ENCODE data around the gene MYZAP. TPM values are rescaled to one million over a fixed set of nuclear protein-coding genes. Genes with fewer than 3 reads are reported as not detected.

MYZAP gene
- total RNA-seq, 1 experiment from 2014 or later, result 0.63 TPM

DNA sequence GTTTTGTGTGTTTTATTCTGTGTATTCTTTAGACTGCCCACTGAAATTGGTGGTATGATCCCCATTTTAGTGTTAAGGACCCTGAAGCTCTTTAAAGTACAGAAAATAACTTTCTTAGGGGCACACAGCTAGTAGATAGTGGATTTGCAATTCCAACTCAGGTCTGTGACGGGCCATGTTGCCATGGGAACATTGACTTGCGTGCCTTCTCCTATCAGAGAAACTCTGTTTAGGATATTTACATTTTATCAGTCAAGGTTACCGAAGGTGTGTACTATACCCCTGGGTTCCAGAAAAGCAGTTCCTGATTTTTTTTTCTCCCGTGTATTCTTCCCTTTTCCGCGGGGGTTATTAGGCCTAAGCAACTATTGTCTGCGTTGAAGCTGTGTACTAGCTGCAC is 19.4 kb downstream of the MYZAP start:
- Histone ChIP-seq H3K4ac (ENCODE audit: low read depth, low read length) (no peak overlapping the region), H3K79me2 (ENCODE audit: insufficient read depth, low read length) (no peaks in the 10 kb centered on the region), H3K9me3 (ENCODE audit: control insufficient read depth, low read depth, low read length) (no peaks in the 10 kb centered on the region), H2BK20ac (ENCODE audit: low read depth, low read length, poor library complexity, severe bottlenecking) (no peak overlapping the region), H2BK12ac (ENCODE audit: insufficient read length, low read depth, low read length) (no peak overlapping the region), H3K4me2 (ENCODE audit: insufficient read depth, insufficient read length, low read length) (no peak overlapping the region), H3K56ac (ENCODE audit: insufficient read length, low read depth, low read length) (no peak overlapping the region), H3K79me1 (ENCODE audit: insufficient read depth, low read depth, low read length, poor library complexity, severe bottlenecking) (no peaks in the 10 kb centered on the region), H3K23me2 (ENCODE audit: insufficient read length, low read depth, low read length, poor library complexity, severe bottlenecking) (no peaks in the 10 kb centered on the region), H3K27me3 (ENCODE audit: insufficient read depth, low read length) (no peaks in the 10 kb centered on the region), H2AFZ (ENCODE audit: low read length) (no peak overlapping the region), H3K23ac (ENCODE audit: insufficient read length, low read depth, low read length) (no peak overlapping the region), H3K4me1 (ENCODE audit: insufficient read depth, low read length) (0 out of 2 replicates have a peak, but pooled peaks cover 2% of the 10 kb centered on the region), H4K8ac (replicated peaks; ENCODE audit: insufficient read length, low read depth, low read length) (no peak overlapping the region), H3K9ac (ENCODE audit: extremely low read depth, insufficient read length, low read length) (no peak overlapping the region), H3K18ac (ENCODE audit: insufficient read length, low read depth, low read length) (no peak overlapping the region), H2BK120ac (ENCODE audit: low read depth, low read length, poor library complexity, severe bottlenecking) (no peak overlapping the region), H3K27ac (ENCODE audit: insufficient read length, low read depth, low read length) (no peak overlapping the region), H2AK5ac (ENCODE audit: insufficient read length, low read length) (no peak overlapping the region), H3K14ac (ENCODE audit: insufficient read depth, low read length) (no peak overlapping the region), H2BK5ac (ENCODE audit: insufficient read length, low read length) (no peak overlapping the region), H3T11ph (ENCODE audit: low read length) (no peak overlapping the region), H4K91ac (ENCODE audit: insufficient read length, low read depth, low read length) (no peak overlapping the region), H4K5ac (ENCODE audit: insufficient read length, low read depth, low read length) (no peak overlapping the region), H4K20me1 (ENCODE audit: control insufficient read depth, insufficient read depth, insufficient read length) (no peaks in the 10 kb centered on the region), H2BK15ac (ENCODE audit: low read depth, low read length) (no peak overlapping the region)
- no CpG with 5 or more reads among the region's 7 CpGs for WGBS (ENCODE audit: extremely low coverage, insufficient read length, low lambda C conversion rate)
- TF ChIP-seq, protein P1, sequence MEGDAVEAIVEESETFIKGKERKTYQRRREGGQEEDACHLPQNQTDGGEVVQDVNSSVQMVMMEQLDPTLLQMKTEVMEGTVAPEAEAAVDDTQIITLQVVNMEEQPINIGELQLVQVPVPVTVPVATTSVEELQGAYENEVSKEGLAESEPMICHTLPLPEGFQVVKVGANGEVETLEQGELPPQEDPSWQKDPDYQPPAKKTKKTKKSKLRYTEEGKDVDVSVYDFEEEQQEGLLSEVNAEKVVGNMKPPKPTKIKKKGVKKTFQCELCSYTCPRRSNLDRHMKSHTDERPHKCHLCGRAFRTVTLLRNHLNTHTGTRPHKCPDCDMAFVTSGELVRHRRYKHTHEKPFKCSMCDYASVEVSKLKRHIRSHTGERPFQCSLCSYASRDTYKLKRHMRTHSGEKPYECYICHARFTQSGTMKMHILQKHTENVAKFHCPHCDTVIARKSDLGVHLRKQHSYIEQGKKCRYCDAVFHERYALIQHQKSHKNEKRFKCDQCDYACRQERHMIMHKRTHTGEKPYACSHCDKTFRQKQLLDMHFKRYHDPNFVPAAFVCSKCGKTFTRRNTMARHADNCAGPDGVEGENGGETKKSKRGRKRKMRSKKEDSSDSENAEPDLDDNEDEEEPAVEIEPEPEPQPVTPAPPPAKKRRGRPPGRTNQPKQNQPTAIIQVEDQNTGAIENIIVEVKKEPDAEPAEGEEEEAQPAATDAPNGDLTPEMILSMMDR (conservative IDR thresholded peaks at IDR 0.05), result no peak
- Mint-ChIP-seq H3K27ac (no peak overlapping the region), H3K36me3 (ENCODE audit: insufficient read depth in 1 of 3, low read depth in 3 of 3) (no peaks in the 10 kb centered on the region), H3K4me3 (no peak overlapping the region), H3K4me1 (peaks cover 17 to 20% of the 10 kb centered on the region in 2 experiments), H3K27me3 (ENCODE audit: low read depth) (no peaks in the 10 kb centered on the region; the same call in 1 of the 2 replicates), H3K9me3 (no peaks in the 10 kb centered on the region)
- no peak for DNase-seq
